IgD-negative memory B cell (primary cell): ENCODE data around the gene CPT1A. TPM values are rescaled to one million over a fixed set of nuclear protein-coding genes. Genes with fewer than 3 reads are reported as not detected.
"Not testable (repeated sequence)": the region's sequence is repeated elsewhere in the genome, so short reads cannot be mapped to it uniquely, and the experiment has no call there.

Source experiments
- H3K27ac Mint-ChIP-seq, 3 donors: one replicate each; pipeline ENCODE4 v1.8.0; 2020 to 2022; ENCODE audit warnings: mild to moderate bottlenecking in 3 of 3, mixed read lengths in 3 of 3, moderate library complexity in 1 of 3
- H3K27me3 Mint-ChIP-seq: one replicate; pipeline ENCODE4 v1.8.0; 2021; ENCODE audit warnings: mixed read lengths
- H3K36me3 Mint-ChIP-seq: one replicate; pipeline ENCODE4 v1.8.0; 2020; ENCODE audit warnings: mild to moderate bottlenecking, mixed read lengths
- H3K4me1 Mint-ChIP-seq, 3 donors: one replicate each; pipeline ENCODE4 v1.8.0; 2020 to 2022; ENCODE audit warnings: mixed read lengths in 3 of 3, mild to moderate bottlenecking in 1 of 3
- H3K4me3 Mint-ChIP-seq, 4 donors: one replicate each; pipeline ENCODE4 v1.8.0; 2020 to 2022; ENCODE audit warnings: mild to moderate bottlenecking in 4 of 4, mixed read lengths in 4 of 4, moderate library complexity in 3 of 4
- H3K9me3 Mint-ChIP-seq, 3 donors: one replicate each; pipeline ENCODE4 v1.8.0; 2020 to 2021; ENCODE audit warnings: mixed read lengths in 3 of 3, mild to moderate bottlenecking in 1 of 3
- polyA plus RNA-seq: library from polyadenylated mRNA; unstranded; fragments of 300-500 nt; fragmentation: Illumina TruSeq; gene quantifications from one replicate; pipeline ENCODE4 v1.2.3, GENCODE V29; 2021

The CPT1A gene
- polyA plus RNA-seq, 1 donor from 2014 or later = 5.8 TPM

- Mint-ChIP-seq H3K27ac (no peak overlapping the region), H3K36me3 (peaks cover 5% of the 10 kb centered on the region), H3K4me3 (no peak overlapping the region), H3K27me3 (no peaks in the 10 kb centered on the region), H3K4me1 (peaks cover 0 to 2% (median 0%) of the 10 kb centered on the region in 3 donors), H3K9me3 (peaks cover 0 to 6% (median 3%) of the 10 kb centered on the region in 3 donors)
Observed at GRCh38 chr11:68862421-68862820, 20.7 kb upstream of the CPT1A start.

- Mint-ChIP-seq H3K4me1 (peaks cover 4 to 6% (median 6%) of the 10 kb centered on the region in 3 donors), H3K27me3 (peaks cover 9% of the 10 kb centered on the region), H3K4me3 (peak overlapping the region in 1 of 4 donors; percentile 27), H3K27ac (no peak overlapping the region), H3K36me3 (peaks cover 7% of the 10 kb centered on the region), H3K9me3 (peaks cover 0 to 6% (median 3%) of the 10 kb centered on the region in 3 donors)
Observed at GRCh38 chr11:68859123-68859522, 17.4 kb upstream of the CPT1A start.

DNA sequence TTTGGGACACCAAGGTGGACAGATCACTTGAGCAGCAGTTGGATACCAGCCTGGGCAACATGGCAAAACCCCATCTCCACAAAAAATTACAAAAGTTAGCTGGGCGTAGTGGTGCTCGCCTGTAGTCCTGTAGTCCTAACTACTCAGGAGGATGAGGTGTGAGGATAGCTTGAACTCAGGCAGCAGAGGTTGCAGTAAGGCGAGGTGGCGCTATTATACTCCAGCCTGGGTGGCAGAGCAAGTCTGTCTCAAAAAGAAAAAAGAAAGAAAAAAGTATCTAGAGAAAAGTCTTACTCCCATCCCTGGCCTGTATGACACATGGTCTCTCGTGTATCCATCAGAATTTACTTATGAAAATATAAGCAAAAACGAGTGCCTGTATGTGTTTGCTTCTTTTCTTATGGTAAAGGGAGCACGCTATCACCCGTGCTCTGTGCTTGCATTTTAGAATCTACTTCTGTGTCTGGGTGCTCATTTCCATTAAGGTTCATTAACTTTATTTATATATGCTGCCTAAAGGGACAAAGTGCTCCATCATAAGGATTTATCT is 15.4 kb upstream of the CPT1A start:
- H3K36me3 Mint-ChIP-seq = peaks cover 3% of the 10 kb centered on the region
- H3K27ac Mint-ChIP-seq = no peak overlapping the region
- peak overlapping the region in 1 of 4 donors; percentile 36 for H3K4me3 Mint-ChIP-seq
- peaks cover 4 to 6% (median 6%) of the 10 kb centered on the region in 3 donors for H3K4me1 Mint-ChIP-seq
- H3K27me3 Mint-ChIP-seq = peaks cover 19% of the 10 kb centered on the region
- H3K9me3 Mint-ChIP-seq = no peaks in the 10 kb centered on the region

DNA sequence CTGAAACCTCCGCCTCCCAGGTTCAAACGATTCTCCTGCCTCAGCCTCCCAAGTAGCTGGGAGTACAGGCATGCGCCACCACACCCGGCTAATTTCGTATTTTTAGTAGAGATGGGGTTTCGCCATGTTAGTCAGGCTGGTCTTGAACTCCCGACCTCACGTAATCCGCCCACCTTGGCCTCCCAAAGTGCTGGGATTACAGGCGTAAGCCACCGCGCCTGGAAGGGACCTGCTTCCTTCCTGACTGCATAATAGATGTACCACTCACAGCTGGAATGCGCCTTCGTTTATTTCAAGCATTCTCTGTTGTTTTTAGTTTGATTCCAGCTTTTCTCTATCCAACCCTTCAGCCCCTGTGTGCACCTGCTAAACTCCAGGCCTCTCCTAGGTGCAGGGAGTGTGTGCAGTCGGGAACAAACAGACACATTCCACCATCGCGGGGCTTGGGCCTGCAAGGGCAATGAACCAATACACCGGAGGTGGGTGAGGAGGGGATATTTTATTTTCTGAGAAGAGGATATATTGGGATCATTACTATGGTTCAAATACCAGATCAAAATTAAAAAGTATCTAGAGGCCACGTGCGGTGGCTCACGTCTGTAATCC is 14.8 kb upstream of the CPT1A start:
- H3K4me1 Mint-ChIP-seq, H3K36me3 Mint-ChIP-seq, H3K27ac Mint-ChIP-seq, H3K9me3 Mint-ChIP-seq: not testable (repeated sequence)
- peaks cover 19% of the 10 kb centered on the region for H3K27me3 Mint-ChIP-seq
- peak overlapping the region; percentile 36 to 89 (median 55) for H3K4me3 Mint-ChIP-seq

DNA sequence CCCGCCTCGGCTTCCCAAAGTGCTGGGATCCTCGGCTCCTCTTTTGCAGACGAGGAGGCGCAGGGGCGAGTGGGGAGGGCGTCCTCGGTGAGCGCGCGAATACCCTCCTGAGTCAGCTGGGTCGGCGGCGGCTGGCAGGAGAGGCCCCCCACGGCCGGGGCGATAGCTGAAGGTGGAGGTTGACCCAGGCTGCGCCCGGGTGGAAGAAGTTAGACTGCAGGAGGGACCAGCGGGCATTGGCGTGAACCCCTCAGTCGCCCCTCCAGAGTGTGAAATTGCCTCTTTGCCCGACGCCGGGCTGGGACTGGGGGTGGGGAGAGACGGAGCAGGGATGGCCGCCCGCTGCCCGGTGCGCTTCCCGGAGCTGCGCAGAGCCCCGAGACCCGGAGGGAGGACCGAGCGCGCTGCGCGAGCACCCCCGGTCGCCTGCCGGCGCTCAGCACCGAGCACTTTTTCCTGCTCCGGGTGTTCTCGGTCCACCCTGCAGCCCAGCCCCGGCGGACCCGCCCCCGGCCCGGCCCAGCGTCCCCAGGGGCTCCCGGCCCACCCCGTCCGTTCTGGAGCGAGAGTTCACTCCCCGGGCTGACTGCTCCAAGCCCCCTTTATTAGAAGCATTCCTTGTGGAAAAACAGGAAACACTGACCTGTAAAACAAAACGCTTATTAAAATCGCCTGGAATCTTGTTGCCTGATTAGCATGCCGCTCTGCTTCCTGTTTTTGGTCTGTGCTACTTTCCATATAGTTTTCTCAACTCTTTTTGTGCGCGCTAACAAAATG is 13.7 kb upstream of the CPT1A start:
- Mint-ChIP-seq H3K27me3 (peaks cover 19% of the 10 kb centered on the region), H3K27ac (no peak overlapping the region)

DNA sequence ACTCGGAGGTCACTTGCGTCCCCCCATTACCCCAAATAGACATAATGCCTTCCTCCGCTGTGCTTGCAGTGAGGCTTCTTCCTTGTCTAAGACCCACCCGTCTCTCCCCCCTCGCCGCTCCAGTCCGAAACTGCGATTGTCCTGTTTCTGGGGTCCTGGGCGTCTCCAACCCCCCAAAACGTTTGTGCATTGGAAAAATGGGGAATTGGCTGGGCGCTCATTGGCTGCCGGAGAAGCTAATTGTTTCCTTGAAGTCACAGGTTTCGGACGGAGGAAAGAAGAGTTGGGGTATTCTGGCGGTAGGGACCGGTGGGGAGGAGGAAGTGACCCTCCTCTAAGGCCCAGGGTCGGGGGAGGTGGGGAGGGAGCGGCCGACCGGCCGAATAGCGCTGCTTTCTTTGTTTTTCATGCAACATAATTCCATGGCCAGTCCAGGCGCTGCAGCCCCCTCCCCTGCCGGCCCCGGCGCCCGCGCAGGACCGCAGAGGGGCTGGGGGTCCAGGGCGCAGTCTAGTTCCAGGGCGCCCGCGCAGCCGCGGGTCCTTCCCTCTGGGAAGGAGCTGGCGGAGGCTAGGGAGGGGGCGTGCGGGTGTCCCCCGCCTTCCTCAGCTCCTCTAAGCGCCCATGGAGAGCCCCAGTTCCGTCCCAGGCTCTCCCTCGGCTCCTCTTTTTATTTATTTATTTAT is 12.7 kb upstream of the CPT1A start:
- peaks cover 4 to 6% (median 6%) of the 10 kb centered on the region in 3 donors for H3K4me1 Mint-ChIP-seq
- H3K9me3 Mint-ChIP-seq = no peaks in the 10 kb centered on the region
- H3K27me3 Mint-ChIP-seq = peaks cover 21% of the 10 kb centered on the region
- H3K4me3 Mint-ChIP-seq = peak overlapping the region; percentile 21 to 83 (median 60)
- peak overlapping the region in 1 of 3 donors; percentile 43 for H3K27ac Mint-ChIP-seq
- H3K36me3 Mint-ChIP-seq = peaks cover 5% of the 10 kb centered on the region

More for the DNA sequence above, 13.7 kb upstream of the CPT1A start:
- peak overlapping the region; percentile 62 to 91 (median 85) for H3K4me3 Mint-ChIP-seq
- H3K4me1 Mint-ChIP-seq = peaks cover 4 to 6% (median 6%) of the 10 kb centered on the region in 3 donors
- H3K9me3 Mint-ChIP-seq = no peaks in the 10 kb centered on the region
- H3K36me3 Mint-ChIP-seq = peaks cover 5% of the 10 kb centered on the region

GRCh38 chr11:68852628-68853027 is 10.9 kb upstream of the CPT1A start:
- Mint-ChIP-seq H3K27ac (peak overlapping the region in 1 of 3 donors; percentile 39), H3K4me3 (peak overlapping the region in 1 of 4 donors; percentile 20), H3K27me3 (peaks cover 21% of the 10 kb centered on the region), H3K9me3 (no peaks in the 10 kb centered on the region), H3K36me3 (peaks cover 5% of the 10 kb centered on the region), H3K4me1 (peaks cover 4 to 6% (median 6%) of the 10 kb centered on the region in 3 donors)

GRCh38 chr11:68848429-68848828 is 6.7 kb upstream of the CPT1A start:
- Mint-ChIP-seq H3K27me3 (peaks cover 5% of the 10 kb centered on the region), H3K9me3 (no peaks in the 10 kb centered on the region), H3K36me3 (peaks cover 2% of the 10 kb centered on the region), H3K4me1 (peaks cover 2 to 6% (median 3%) of the 10 kb centered on the region in 3 donors), H3K27ac (no peak overlapping the region), H3K4me3 (peak overlapping the region in 1 of 4 donors; percentile 8)

DNA sequence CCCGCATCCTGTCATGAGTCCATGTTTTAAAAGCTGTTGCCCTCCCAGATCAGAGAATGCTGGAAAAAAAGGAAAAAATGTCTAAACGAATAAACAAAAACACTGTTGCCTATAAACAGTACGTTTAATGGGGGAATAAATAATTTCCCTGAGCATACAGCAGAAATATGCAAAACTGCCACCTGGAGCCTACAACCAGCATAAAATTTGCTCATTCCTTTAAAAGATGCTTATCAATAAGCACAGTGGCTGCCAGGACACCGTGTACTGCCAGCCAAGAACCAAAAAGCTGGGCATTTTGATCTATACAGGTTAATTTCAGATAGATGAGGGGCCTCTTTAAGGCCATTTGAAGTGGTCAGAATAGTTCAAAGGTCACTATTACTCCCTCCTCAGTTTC is 5.7 kb upstream of the CPT1A start:
- Mint-ChIP-seq H3K27me3 (peaks cover 2% of the 10 kb centered on the region), H3K4me1 (peaks cover 7 to 12% (median 9%) of the 10 kb centered on the region in 3 donors), H3K27ac (no peak overlapping the region), H3K4me3 (peak overlapping the region in 1 of 4 donors; percentile 43), H3K36me3 (peaks cover 2% of the 10 kb centered on the region), H3K9me3 (no peaks in the 10 kb centered on the region)

- Mint-ChIP-seq H3K27me3 (peaks cover 2% of the 10 kb centered on the region), H3K4me3 (peak overlapping the region in 3 of 4 donors; percentile 29 to 93 (median 60)), H3K9me3 (no peaks in the 10 kb centered on the region), H3K4me1 (peaks cover 8 to 13% (median 9%) of the 10 kb centered on the region in 3 donors), H3K27ac (no peak overlapping the region), H3K36me3 (no peaks in the 10 kb centered on the region)
Observed at GRCh38 chr11:68845351-68846002, 3.8 kb upstream of the CPT1A start.

- no peak overlapping the region for H3K27ac Mint-ChIP-seq
- H3K36me3 Mint-ChIP-seq = no peaks in the 10 kb centered on the region
- H3K4me3 Mint-ChIP-seq = peak overlapping the region in 2 of 4 donors; percentile 78 to 93
- no peaks in the 10 kb centered on the region for H3K9me3 Mint-ChIP-seq
- H3K4me1 Mint-ChIP-seq = peaks cover 14 to 20% (median 15%) of the 10 kb centered on the region in 3 donors
- no peaks in the 10 kb centered on the region for H3K27me3 Mint-ChIP-seq
Observed at GRCh38 chr11:68844801-68845200, 3.1 kb upstream of the CPT1A start.

GRCh38 chr11:68844376-68844775 is 2.7 kb upstream of the CPT1A start:
- H3K4me1 Mint-ChIP-seq = peaks cover 15 to 24% (median 15%) of the 10 kb centered on the region in 3 donors
- H3K4me3 Mint-ChIP-seq = peak overlapping the region; percentile 65 to 96 (median 86)
- H3K9me3 Mint-ChIP-seq = no peaks in the 10 kb centered on the region
- H3K27me3 Mint-ChIP-seq = no peaks in the 10 kb centered on the region
- no peaks in the 10 kb centered on the region for H3K36me3 Mint-ChIP-seq
- H3K27ac Mint-ChIP-seq = no peak overlapping the region

GRCh38 chr11:68843703-68844312 is 2.1 kb upstream of the CPT1A start:
- Mint-ChIP-seq H3K9me3 (no peaks in the 10 kb centered on the region), H3K27ac (peak overlapping the region; percentile 46 to 84 (median 69)), H3K4me3 (peak overlapping the region; percentile 93 to 98 (median 96)), H3K4me1 (peaks cover 15 to 30% (median 15%) of the 10 kb centered on the region in 3 donors), H3K27me3 (no peaks in the 10 kb centered on the region), H3K36me3 (no peaks in the 10 kb centered on the region)

DNA sequence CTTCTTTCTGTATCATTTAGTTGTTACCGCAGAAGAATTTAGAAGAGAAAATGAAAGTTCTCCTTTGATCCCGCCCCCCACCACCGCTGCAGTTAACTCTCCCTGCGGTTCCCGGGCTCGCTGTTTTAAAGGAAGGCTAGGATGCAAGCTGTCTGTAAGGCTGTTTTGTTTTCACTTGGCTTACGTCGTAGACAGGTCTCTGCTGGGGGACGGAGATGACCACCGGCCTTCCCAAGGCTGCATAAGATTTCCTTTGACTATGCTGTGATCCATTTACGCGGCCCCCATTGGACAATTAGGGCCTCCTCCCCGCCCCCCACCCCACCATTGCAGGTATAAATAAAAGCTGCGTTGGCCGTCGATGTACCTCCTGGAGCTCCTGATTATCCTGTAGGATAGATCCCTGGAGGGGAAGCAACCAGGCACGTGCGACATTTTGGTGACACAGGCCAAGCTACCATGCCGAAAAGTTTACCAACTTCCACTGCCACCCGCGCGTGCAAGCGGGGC is 1.4 kb upstream of the CPT1A start:
- peaks cover 20 to 33% (median 20%) of the 10 kb centered on the region in 3 donors for H3K4me1 Mint-ChIP-seq
- peak overlapping the region; percentile 69 to 84 (median 84) for H3K27ac Mint-ChIP-seq
- H3K36me3 Mint-ChIP-seq = no peaks in the 10 kb centered on the region
- H3K27me3 Mint-ChIP-seq = no peaks in the 10 kb centered on the region
- peak overlapping the region; percentile 93 to 98 (median 96) for H3K4me3 Mint-ChIP-seq
- no peaks in the 10 kb centered on the region for H3K9me3 Mint-ChIP-seq
